OCI-LY7 (cell line): ENCODE data around the gene PTPN13.

Source experiments
- CTCF ChIP-seq: fragments of 200-600 bp; sonication (generic); conservative IDR thresholded peaks from 2 replicates; pipeline ENCODE4 v1.5.1; 2014; ENCODE audit warnings: mild to moderate bottlenecking, antibody characterized with exemption, low read length, moderate library complexity, mixed read lengths
- EZH2phosphoT487 ChIP-seq: fragments of 200-600 bp; sonication (generic); IDR thresholded peaks from 2 replicates; pipeline ENCODE4 v1.6.1; 2018; ENCODE audit warnings: low read depth, borderline replicate concordance, mild to moderate bottlenecking, mixed run types, antibody characterized with exemption, low read length, moderate library complexity, mixed read lengths

- TF ChIP-seq CTCF (no peak), EZH2phosphoT487 (no peak)
Observed at GRCh38 chr4:86720508-86721068, 126.5 kb downstream of the PTPN13 start.
